Left lobe of liver (tissue), 2 donors: ENCODE data around the gene MYH7. TPM values are rescaled to one million over a fixed set of nuclear protein-coding genes. Genes with fewer than 3 reads are reported as not detected.
"Not testable (repeated sequence)": the region's sequence is repeated elsewhere in the genome, so short reads cannot be mapped to it uniquely, and the experiment has no call there.

Experiments
- ATAC-seq: fragments of 200-7000 bp; cut with Tn5 transposase; one replicate; pipeline ENCODE4 v1.9.1; 2020; ENCODE audit warnings: mild to moderate bottlenecking, moderate library complexity
- DNase-seq: peaks from one replicate; pipeline ENCODE4 v3.0.0-alpha.2; 2020; ENCODE audit warnings: low spot score
- total RNA-seq: library from RNA; stranded (reverse); gene quantifications from one replicate; pipeline ENCODE4 v1.2.1, GENCODE V29; 2021
- donor health status: DM: no; HTN: no; CAD: no; lungs with moderate emphysema.
- donor health status: DM: no; HTN: yes; CAD: no.

Gene MYH7
- total RNA-seq, result not detected

GRCh38 chr14:23435543-23436326 is at the start of gene MYH7:
TSS of gene MYH7 (minus strand) at chr14:23435660. CDS start at chr14:23433732, 1,928 bp downstream.
- peak; percentile 23 for DNase-seq

GRCh38 chr14:23483236-23483854 is 47.9 kb upstream of the MYH7 start:
- ATAC-seq (no peak), DNase-seq (no peak)

More at GRCh38 chr14:23435543-23436326, at the start of gene MYH7:
- no peak for ATAC-seq

GRCh38 chr14:23482823-23483148 is 47.3 kb upstream of the MYH7 start:
- ATAC-seq, result no peak
- DNase-seq, result no peak

- DNase-seq (no peak), ATAC-seq (no peak)
Measured at GRCh38 chr14:23481979-23482822, 46.7 kb upstream of the MYH7 start.

- ATAC-seq (no peak), DNase-seq (no peak)
Measured at GRCh38 chr14:23481362-23481970, 46.0 kb upstream of the MYH7 start.

GRCh38 chr14:23478109-23478759 is 42.8 kb upstream of the MYH7 start:
- DNase-seq (no peak), ATAC-seq (peak; percentile 81)

GRCh38 chr14:23470947-23471346 is 35.5 kb upstream of the MYH7 start:
- DNase-seq (no peak), ATAC-seq (no peak)

- ATAC-seq, result peak; percentile 7
- no peak for DNase-seq
Measured at GRCh38 chr14:23469906-23470403, 34.5 kb upstream of the MYH7 start.

- peak; percentile 94 for ATAC-seq
- DNase-seq, result peak; percentile 95
Measured at GRCh38 chr14:23469127-23469905, 33.9 kb upstream of the MYH7 start, which contains the start of gene NGDN. TSS of gene NGDN (plus strand) at chr14:23469703. CDS start at chr14:23469716, 13 bp downstream.

- no peak for DNase-seq
- no peak for ATAC-seq
Measured at GRCh38 chr14:23468704-23469126, 33.3 kb upstream of the MYH7 start.

- no peak for DNase-seq
- ATAC-seq, result no peak
Measured at GRCh38 chr14:23465261-23465660, 29.8 kb upstream of the MYH7 start.

GRCh38 chr14:23464700-23465099 is 29.2 kb upstream of the MYH7 start:
- no peak for DNase-seq
- no peak for ATAC-seq

GRCh38 chr14:23460960-23461359 is 25.5 kb upstream of the MYH7 start:
- ATAC-seq, result no peak
- DNase-seq, result no peak

GRCh38 chr14:23457587-23458445 is 22.4 kb upstream of the MYH7 start:
- ATAC-seq (no peak), DNase-seq (no peak)

GRCh38 chr14:23456883-23457586 is 21.6 kb upstream of the MYH7 start:
- not testable (repeated sequence) for ATAC-seq, DNase-seq

- no peak for ATAC-seq
Measured at GRCh38 chr14:23454445-23454856, 19.0 kb upstream of the MYH7 start.

GRCh38 chr14:23452237-23452636 is 16.8 kb upstream of the MYH7 start:
- no peak for ATAC-seq
- no peak for DNase-seq

More at GRCh38 chr14:23454445-23454856, 19.0 kb upstream of the MYH7 start:
- DNase-seq, result no peak

GRCh38 chr14:23450379-23450778 is 14.9 kb upstream of the MYH7 start:
- no peak for DNase-seq
- no peak for ATAC-seq
